Astrocyte (in vitro differentiated cells and primary cell): ENCODE measurements around the gene CAVIN1.

Experiments
- CTCF ChIP-seq: IDR thresholded peaks from 2 replicates; pipeline ENCODE4 v1.5.1; 2011; ENCODE audit warnings: low read depth, mild to moderate bottlenecking, inconsistent platforms, low read length, moderate library complexity; ENCODE audit not compliant: insufficient read depth
- EZH2 ChIP-seq: IDR thresholded peaks from 2 replicates; pipeline ENCODE4 v1.6.1; 2012; ENCODE audit warnings: mild to moderate bottlenecking, low read length, inconsistent platforms; ENCODE audit not compliant: insufficient read depth

GRCh38 chr17:42363231-42363630, 59.8 kb downstream of the CAVIN1 start:
- TF ChIP-seq CTCF (no peak), EZH2 (no peak)
